Ovary (tissue), 3 donors: ENCODE measurements around the gene TMEM252.

Source experiments
- EP300 ChIP-seq: sonication (generic); formaldehyde crosslinking; IDR thresholded peaks from one replicate; pipeline ENCODE4 v1.6.1; 2017; ENCODE audit warnings: antibody characterized with exemption
- POLR2A ChIP-seq: fragments of 450-650 bp; IDR thresholded peaks from one replicate; pipeline ENCODE4 v1.6.1; 2017; ENCODE audit warnings: antibody characterized with exemption, mild to moderate bottlenecking, moderate library complexity
- TF ChIP-seq, protein P1 (sequence below), 3 donors: fragments of 450-650 bp in 2 of 3; fragments of 200-600 bp in 1 of 3; IDR thresholded peaks; one replicate each; pipeline versions ENCODE4 v1.5.1 to v1.8.0; 2016 to 2022; ENCODE audit warnings: antibody characterized with exemption in 3 of 3, mild to moderate bottlenecking in 1 of 3
- donor health status: DM: no; HTN: no; CAD: no.

DNA sequence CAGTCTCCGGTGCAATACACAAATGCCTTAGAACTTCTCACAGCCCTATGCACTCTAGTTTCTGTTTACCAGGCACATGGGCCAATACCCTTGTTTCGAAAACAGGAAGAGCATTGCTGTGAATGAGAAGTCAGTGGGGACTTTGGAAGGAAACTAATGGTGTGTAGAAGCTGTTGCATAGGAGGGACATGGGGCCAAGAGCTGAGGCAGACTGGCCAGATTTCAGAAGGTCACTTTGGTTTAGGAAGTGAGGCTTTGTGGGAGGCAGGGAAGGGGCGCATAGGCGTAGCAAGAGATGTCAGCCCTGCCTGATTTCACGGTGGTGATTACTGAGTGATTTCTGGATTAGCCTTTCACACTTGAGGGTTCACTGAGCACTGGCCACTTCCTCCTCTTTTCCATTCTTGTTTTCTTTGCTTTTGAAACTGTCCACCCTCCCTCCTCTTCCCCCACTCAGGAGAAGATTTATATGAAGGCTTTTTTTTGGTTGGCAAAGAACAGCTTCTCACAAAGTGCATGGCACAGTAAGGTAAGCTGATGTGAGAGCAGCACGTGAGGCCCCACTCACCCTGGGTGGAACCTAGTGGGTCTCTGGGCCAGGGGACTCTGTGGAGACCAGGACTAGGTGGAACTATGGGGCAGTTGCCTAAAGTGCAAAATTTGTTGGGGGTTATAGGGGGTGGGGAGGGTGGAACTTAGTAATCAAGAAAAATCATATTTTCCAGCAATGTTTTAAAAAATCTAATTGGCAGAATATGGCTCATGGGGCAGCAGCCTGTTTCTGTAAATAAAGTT, 6.1 kb upstream of the TMEM252 start:
- TF ChIP-seq, protein P1, sequence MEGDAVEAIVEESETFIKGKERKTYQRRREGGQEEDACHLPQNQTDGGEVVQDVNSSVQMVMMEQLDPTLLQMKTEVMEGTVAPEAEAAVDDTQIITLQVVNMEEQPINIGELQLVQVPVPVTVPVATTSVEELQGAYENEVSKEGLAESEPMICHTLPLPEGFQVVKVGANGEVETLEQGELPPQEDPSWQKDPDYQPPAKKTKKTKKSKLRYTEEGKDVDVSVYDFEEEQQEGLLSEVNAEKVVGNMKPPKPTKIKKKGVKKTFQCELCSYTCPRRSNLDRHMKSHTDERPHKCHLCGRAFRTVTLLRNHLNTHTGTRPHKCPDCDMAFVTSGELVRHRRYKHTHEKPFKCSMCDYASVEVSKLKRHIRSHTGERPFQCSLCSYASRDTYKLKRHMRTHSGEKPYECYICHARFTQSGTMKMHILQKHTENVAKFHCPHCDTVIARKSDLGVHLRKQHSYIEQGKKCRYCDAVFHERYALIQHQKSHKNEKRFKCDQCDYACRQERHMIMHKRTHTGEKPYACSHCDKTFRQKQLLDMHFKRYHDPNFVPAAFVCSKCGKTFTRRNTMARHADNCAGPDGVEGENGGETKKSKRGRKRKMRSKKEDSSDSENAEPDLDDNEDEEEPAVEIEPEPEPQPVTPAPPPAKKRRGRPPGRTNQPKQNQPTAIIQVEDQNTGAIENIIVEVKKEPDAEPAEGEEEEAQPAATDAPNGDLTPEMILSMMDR (IDR thresholded peaks at IDR 0.05), result no peak
- TF ChIP-seq POLR2A (no peak), EP300 (no peak)
